ENCODE data around the gene KCNK3. TPM values are rescaled to one million over a fixed set of nuclear protein-coding genes. Genes with fewer than 3 reads are reported as not detected.
"Not testable (repeated sequence)": the region's sequence is repeated elsewhere in the genome, so short reads cannot be mapped to it uniquely, and the experiment has no call there.

Gene KCNK3
- total RNA-seq, 2 donors from 2014 or later: 30.9 to 35.4 TPM

GRCh38 chr2:26739514-26739913 lies 47.0 kb downstream of the KCNK3 start:
- no peak for ATAC-seq
- intact Hi-C loops (cut with DNase I): no loop called here
- DNase-seq: no peak

GRCh38 chr2:26740346-26740745 lies 47.8 kb downstream of the KCNK3 start:
- peak in 1 of 2 donors; percentile 49 for ATAC-seq
- intact Hi-C loops (cut with DNase I): no loop called here
- DNase-seq: no peak

GRCh38 chr2:26740890-26741302 lies 48.4 kb downstream of the KCNK3 start:
- ATAC-seq (peak in 1 of 2 donors; percentile 39), DNase-seq (no peak)
- intact Hi-C loops (cut with DNase I): no loop called here

GRCh38 chr2:26742048-26742770 lies 49.7 kb downstream of the KCNK3 start:
- intact Hi-C loops (cut with DNase I): no loop called here
- ATAC-seq (no peak), DNase-seq (no peak)

GRCh38 chr2:26743852-26744251 lies 51.3 kb downstream of the KCNK3 start:
- ATAC-seq: no peak
- intact Hi-C loops (cut with DNase I): loop anchor here in 1 of 2 donors (2.0 kb wide), 1 partner anchor 139 kb away; no protein-coding TSS in a partner anchor
- DNase-seq: no peak

- intact Hi-C loops (cut with DNase I): loop anchor here (1.0 to 2.0 kb wide), 2 partner anchors 140 kb away; no protein-coding TSS in a partner anchor
- no peak for ATAC-seq
- no peak for DNase-seq
Measured at GRCh38 chr2:26744953-26745352, 52.4 kb downstream of the KCNK3 start.

GRCh38 chr2:26745609-26746327 lies 53.2 kb downstream of the KCNK3 start:
- peak; percentile 81 to 88 for ATAC-seq
- DNase-seq: peak; percentile 89
- intact Hi-C loops (cut with DNase I): loop anchor here (1.0 to 2.0 kb wide), 2 partner anchors 140 to 141 kb away; no protein-coding TSS in a partner anchor

GRCh38 chr2:26746934-26747333 lies 54.4 kb downstream of the KCNK3 start:
- no peak for DNase-seq
- no peak for ATAC-seq
- intact Hi-C loops (cut with DNase I): no loop called here

- ATAC-seq; DNase-seq; intact Hi-C loops (cut with DNase I): not testable (repeated sequence)
Measured at GRCh38 chr2:26749787-26750420, 57.4 kb downstream of the KCNK3 start.

- ATAC-seq; DNase-seq; intact Hi-C loops (cut with DNase I): not testable (repeated sequence)
Measured at GRCh38 chr2:26750467-26750866, 57.9 kb downstream of the KCNK3 start.

GRCh38 chr2:26752656-26753055 lies 60.1 kb downstream of the KCNK3 start:
- DNase-seq (no peak), ATAC-seq (no peak)
- intact Hi-C loops (cut with DNase I): no loop called here

GRCh38 chr2:26754539-26754938 lies 62.0 kb downstream of the KCNK3 start:
- no peak for DNase-seq
- intact Hi-C loops (cut with DNase I): no loop called here
- no peak for ATAC-seq

GRCh38 chr2:26754972-26755670 lies 62.6 kb downstream of the KCNK3 start:
- intact Hi-C loops (cut with DNase I): no loop called here
- DNase-seq: no peak
- ATAC-seq: no peak

GRCh38 chr2:26756337-26756736 lies 63.8 kb downstream of the KCNK3 start:
- DNase-seq (no peak), ATAC-seq (no peak)
- intact Hi-C loops (cut with DNase I): no loop called here

- ATAC-seq: peak; percentile 55 to 80
- intact Hi-C loops (cut with DNase I): no loop called here
- peak; percentile 64 for DNase-seq
Measured at GRCh38 chr2:26757873-26758789, 65.6 kb downstream of the KCNK3 start.

- DNase-seq (no peak), ATAC-seq (no peak)
- intact Hi-C loops (cut with DNase I): no loop called here
Measured at GRCh38 chr2:26758790-26759321, 66.3 kb downstream of the KCNK3 start.

GRCh38 chr2:26759845-26760244 lies 67.3 kb downstream of the KCNK3 start:
- no peak for DNase-seq
- intact Hi-C loops (cut with DNase I): no loop called here
- ATAC-seq: no peak

GRCh38 chr2:26760991-26761390 lies 68.5 kb downstream of the KCNK3 start:
- ATAC-seq; DNase-seq; intact Hi-C loops (cut with DNase I): not testable (repeated sequence)

Measured in left cardiac atrium (tissue), 4 donors.